K562 (cell line): ENCODE measurements around the gene LAMC1. TPM values are rescaled to one million over a fixed set of nuclear protein-coding genes. Genes with fewer than 3 reads are reported as not detected.

ENCODE experiments used
- ATAC-seq: fragments of 200-7000 bp; cut with Tn5 transposase; 3 replicates; pipeline ENCODE4 v1.9.1; 2020; ENCODE audit warnings: moderate library complexity
- BruUV-seq: library from RNA; stranded (reverse); fragments of 400-500 nt; replicated peaks from 2 replicates; lab custom pipeline; 2021; lab: Mats Ljungman, UMichigan
- CTCF ChIA-PET: fragments of 300-600 bp; formaldehyde crosslinking; extraction: SDS; loops from one replicate; lab custom pipeline; 2021; ENCODE audit warnings: low intra/inter-chr PET ratio; lab: Yijun Ruan, JAX
- POLR2A ChIA-PET: fragments of 300-600, 350-650 bp; sonication (Branson Sonifier 250); formaldehyde crosslinking; extraction: SDS; loops from one replicate; lab custom pipeline; 2021; ENCODE audit warnings: antibody characterized with exemption, inconsistent platforms; lab: Yijun Ruan, JAX
- DNase-seq, 4 experiments: peaks; one replicate each; pipeline versions ENCODE4 v3.0.0 to v3.0.0-alpha.2; 2011 to 2018; ENCODE audit warnings: low spot score in 3 of 4, mixed read lengths in 3 of 4; ENCODE audit errors: extremely low read depth in 1 of 4
- FAIRE-seq: peaks from 2 replicates; lab custom pipeline; 2011; peaks lifted over from hg19 to GRCh38; lab: Jason Lieb, UNC
- H2AFZ ChIP-seq: 2 replicates; pipeline ENCODE4 v1.6.0; 2011; ENCODE audit warnings: low read depth, low read length, control low read depth, inconsistent platforms
- H3K27ac ChIP-seq: fragments of 200-600 bp; 3 replicates; pipeline ENCODE4 v1.8.0; 2011; ENCODE audit warnings: low read depth, mild to moderate bottlenecking, control low read depth, inconsistent platforms, low read length, moderate library complexity, mixed read lengths; ENCODE audit errors: extremely low read depth
- H3K27me3 ChIP-seq, 2 experiments: fragments of 300-600 bp in 1 of 2; 2 replicates in 1 of 2; 3 replicates in 1 of 2; pipeline versions ENCODE4 v1.6.0 to v1.8.0; 2011; ENCODE audit warnings: inconsistent platforms in 2 of 2, low read length in 2 of 2, mild to moderate bottlenecking in 1 of 2, mixed read lengths in 1 of 2, moderate library complexity in 1 of 2; ENCODE audit not compliant: control insufficient read depth in 2 of 2, insufficient read depth in 2 of 2
- H3K36me3 ChIP-seq: fragments of 300-600 bp; 3 replicates; pipeline ENCODE4 v1.8.0; 2011; ENCODE audit warnings: mild to moderate bottlenecking, low read length, inconsistent platforms; ENCODE audit not compliant: control insufficient read depth, insufficient read depth
- H3K4me1 ChIP-seq, 2 experiments: fragments of 200-600 bp in 1 of 2; replicated peaks in 1 of 2; 2 replicates in 1 of 2; 3 replicates in 1 of 2; pipeline versions ENCODE4 v1.5.1 to v1.8.0; 2011; ENCODE audit warnings: inconsistent platforms in 2 of 2, low read length in 2 of 2, mild to moderate bottlenecking in 1 of 2, mixed read lengths in 1 of 2, moderate library complexity in 1 of 2; ENCODE audit not compliant: control insufficient read depth in 2 of 2, insufficient read depth in 2 of 2
- H3K4me2 ChIP-seq: 2 replicates; pipeline ENCODE4 v1.6.1; 2011; ENCODE audit warnings: low read length, control low read depth, inconsistent platforms, mixed read lengths; ENCODE audit not compliant: insufficient read depth
- H3K4me3 ChIP-seq: fragments of 200-600 bp; sonication (generic), shearing (Covaris generic); 2 replicates; pipeline ENCODE4 v1.5.1; 2016; ENCODE audit warnings: control low read depth, inconsistent platforms
- H3K79me2 ChIP-seq: fragments of 200-600 bp; 3 replicates; pipeline ENCODE4 v1.8.0; 2011; ENCODE audit warnings: low read length, inconsistent platforms; ENCODE audit not compliant: control insufficient read depth, insufficient read depth
- H3K9ac ChIP-seq, 2 experiments: 2 replicates each; pipeline versions ENCODE4 v1.6.0 to v1.6.1; 2011; ENCODE audit warnings: low read depth in 2 of 2, low read length in 2 of 2, control low read depth in 1 of 2, inconsistent platforms in 1 of 2, mild to moderate bottlenecking in 1 of 2, mixed read lengths in 1 of 2; ENCODE audit not compliant: insufficient read depth in 1 of 2
- H3K9me1 ChIP-seq: one replicate; pipeline ENCODE4 v1.6.0; 2011; ENCODE audit warnings: inconsistent platforms, mild to moderate bottlenecking, low read length, moderate library complexity; ENCODE audit not compliant: control insufficient read depth, insufficient read depth
- H3K9me3 ChIP-seq: replicated peaks from 2 replicates; pipeline ENCODE4 v1.5.1; 2011; ENCODE audit warnings: low read depth, low read length, inconsistent platforms; ENCODE audit not compliant: control insufficient read depth, insufficient read depth
- H4K20me1 ChIP-seq: replicated peaks from 2 replicates; pipeline ENCODE4 v1.6.1; 2011; ENCODE audit warnings: low read length, inconsistent platforms, mixed read lengths; ENCODE audit not compliant: control insufficient read depth, insufficient read depth
- BRF1 ChIP-seq: IDR thresholded peaks from 3 replicates; pipeline ENCODE4 v1.6.1; 2011; ENCODE audit warnings: borderline replicate concordance, mild to moderate bottlenecking; ENCODE audit not compliant: insufficient read length; ENCODE audit errors: extremely low read depth
- SNRNP70 ChIP-seq: fragments of 200-400 bp; formaldehyde crosslinking; optimal IDR thresholded peaks from 2 replicates; pipeline ENCODE3; 2017; ENCODE audit warnings: low read depth, low read length
- YY1 ChIP-seq, 3 experiments: IDR thresholded peaks; 2 replicates each; pipeline ENCODE4 v1.6.1; 2011; ENCODE audit warnings: low read length in 2 of 3, mild to moderate bottlenecking in 2 of 3, moderate library complexity in 2 of 3, borderline replicate concordance in 1 of 3, control low read depth in 1 of 3, low read depth in 1 of 3; ENCODE audit not compliant: insufficient read depth in 3 of 3, insufficient replicate concordance in 2 of 3, control insufficient read depth in 1 of 3, insufficient read length in 1 of 3; ENCODE audit errors: extremely low read depth in 1 of 3
- ZNF24 ChIP-seq: fragments of 450-650 bp; IDR thresholded peaks from 2 replicates; pipeline ENCODE4 v1.6.1; 2016
- ZNF551 ChIP-seq: fragments of 250-450 bp; sonication (Bioruptor Pico); IDR thresholded peaks from 2 replicates; pipeline ENCODE4 v1.5.0; 2021; ENCODE audit warnings: mild to moderate bottlenecking, moderate library complexity
- WGBS: fragments of 100-300 bp; shearing (Covaris generic); methylation state at CpG from one replicate; pipeline ENCODE4 v1.1.6; 2016; ENCODE audit warnings: low coverage, mixed read lengths; ENCODE audit not compliant: insufficient coverage; ENCODE audit errors: missing lambda C conversion rate; 5-methylcytosine and 5-hydroxymethylcytosine counted together
- in situ Hi-C: fragments of 300-500 bp; cut with MboI; formaldehyde crosslinking; loops from 4 replicates; pipeline ENCODE4 v1.15.0; 2018; ENCODE audit warnings: inconsistent platforms, mixed read lengths
- intact Hi-C: fragments of 100-400 bp; cut with micrococcal nuclease; formaldehyde crosslinking; loops from 2 replicates; pipeline ENCODE4 v1.14.2; 2022
- polyA plus RNA-seq, 8 experiments: library from polyadenylated mRNA; depleted of rRNA in 4 of 8; stranded (reverse) in 5 of 8; unstranded in 3 of 8; fragments of >200 nt; fragmentation: Nextera tagmentation in 2 of 8; fragmentation: Illumina TruSeq in 1 of 8; extraction: Ambion mirVana in 2 of 8; extraction: Trizol in 1 of 8; gene quantifications; 2 replicates each; pipeline versions ENCODE4 v1.2.1 to v1.2.3, GENCODE V29; 2011 to 2014; ENCODE audit warnings: inconsistent platforms in 1 of 8, missing spikeins in 1 of 8
- total RNA-seq, 7 experiments: library from RNA; depleted of rRNA in 6 of 7; stranded (reverse); fragments of >200 nt in 6 of 7; fragmentation: Illumina TruSeq in 2 of 7; extraction: Trizol in 2 of 7; gene quantifications; 2 replicates each; pipeline versions ENCODE4 v1.2.1 to v1.2.3, GENCODE V29; 2011 to 2021; ENCODE audit warnings: low replicate concordance in 1 of 7
- TF ChIP-seq, protein P1 (sequence below): sonication (generic); formaldehyde crosslinking; IDR thresholded peaks from 2 replicates; pipeline ENCODE4 v1.9.0; 2022; ENCODE audit warnings: mild to moderate bottlenecking, missing genetic modification reagents
- TF ChIP-seq, protein P2 (sequence below): IDR thresholded peaks from 2 replicates; pipeline ENCODE4 v1.6.1; 2012; ENCODE audit warnings: low read depth, low read length, improper control_type of control experiment, borderline replicate concordance
- TF ChIP-seq, protein P3 (sequence below): fragments of 450-650 bp; formaldehyde crosslinking; conservative IDR thresholded peaks from 2 replicates; pipeline ENCODE4 v1.4.0; 2022; ENCODE audit warnings: mild to moderate bottlenecking, missing genetic modification characterization
- TF ChIP-seq, protein P4 (sequence below), 2 experiments: IDR thresholded peaks in 1 of 2; conservative IDR thresholded peaks in 1 of 2; 2 replicates each; pipeline ENCODE4 v1.6.1; 2016; ENCODE audit warnings: low read depth in 2 of 2, mild to moderate bottlenecking in 1 of 2, missing compliant biosample characterization in 1 of 2, missing genetic modification characterization in 1 of 2, moderate library complexity in 1 of 2

Gene LAMC1
- total and polyA plus RNA-seq, 9 of the 15 experiments (the other 6 are each of a cell fraction or from before 2014, with no cell fraction given): 0.07 to 0.71 (median 0.13) TPM; not detected in 2

DNA sequence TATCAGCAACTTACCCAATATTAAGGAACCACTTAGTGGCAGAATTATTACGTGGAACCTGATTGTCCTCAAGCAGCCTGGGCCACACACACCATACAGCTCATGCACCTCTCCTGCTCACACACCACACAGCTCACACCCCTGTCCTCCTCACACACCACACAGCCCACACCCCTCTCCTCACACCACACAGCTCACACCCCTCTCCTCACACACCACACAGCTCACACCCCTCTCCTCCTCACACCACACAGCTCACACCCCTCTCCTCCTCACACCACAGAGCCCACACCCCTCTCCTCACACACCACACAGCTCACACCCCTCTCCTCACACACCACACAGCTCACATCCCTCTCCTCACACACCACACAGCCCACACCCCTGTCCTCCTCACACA lies 126.1 kb downstream of the LAMC1 start:
- FAIRE-seq (no peak), DNase-seq (no peak), ATAC-seq (no peak)
- TF ChIP-seq YY1 (IDR thresholded peaks at IDR 0.05; ENCODE audit: borderline replicate concordance in 1 of 3, control insufficient read depth in 1 of 3, extremely low read depth in 1 of 3, insufficient read depth in 3 of 3, insufficient read length in 1 of 3, insufficient replicate concordance in 2 of 3, low read depth in 1 of 3, low read length in 2 of 3) (no peak), ZNF551 (CRISPR knock-in tag) (no peak), BRF1 (no peak), ZNF24 (no peak), SNRNP70 (no peak)
- TF ChIP-seq, protein P1, sequence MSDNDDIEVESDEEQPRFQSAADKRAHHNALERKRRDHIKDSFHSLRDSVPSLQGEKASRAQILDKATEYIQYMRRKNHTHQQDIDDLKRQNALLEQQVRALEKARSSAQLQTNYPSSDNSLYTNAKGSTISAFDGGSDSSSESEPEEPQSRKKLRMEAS (CRISPR knock-in tag): no peak
- TF ChIP-seq, protein P2, sequence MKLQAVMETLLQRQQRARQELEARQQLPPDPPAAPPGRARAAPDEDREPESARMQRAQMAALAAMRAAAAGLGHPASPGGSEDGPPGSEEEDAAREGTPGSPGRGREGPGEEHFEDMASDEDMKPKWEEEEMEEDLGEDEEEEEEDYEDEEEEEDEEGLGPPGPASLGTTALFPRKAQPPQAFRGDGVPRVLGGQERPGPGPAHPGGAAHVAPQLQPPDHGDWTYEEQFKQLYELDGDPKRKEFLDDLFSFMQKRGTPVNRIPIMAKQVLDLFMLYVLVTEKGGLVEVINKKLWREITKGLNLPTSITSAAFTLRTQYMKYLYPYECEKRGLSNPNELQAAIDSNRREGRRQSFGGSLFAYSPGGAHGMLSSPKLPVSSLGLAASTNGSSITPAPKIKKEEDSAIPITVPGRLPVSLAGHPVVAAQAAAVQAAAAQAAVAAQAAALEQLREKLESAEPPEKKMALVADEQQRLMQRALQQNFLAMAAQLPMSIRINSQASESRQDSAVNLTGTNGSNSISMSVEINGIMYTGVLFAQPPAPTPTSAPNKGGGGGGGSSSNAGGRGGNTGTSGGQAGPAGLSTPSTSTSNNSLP: no peak
- TF ChIP-seq, protein P3, sequence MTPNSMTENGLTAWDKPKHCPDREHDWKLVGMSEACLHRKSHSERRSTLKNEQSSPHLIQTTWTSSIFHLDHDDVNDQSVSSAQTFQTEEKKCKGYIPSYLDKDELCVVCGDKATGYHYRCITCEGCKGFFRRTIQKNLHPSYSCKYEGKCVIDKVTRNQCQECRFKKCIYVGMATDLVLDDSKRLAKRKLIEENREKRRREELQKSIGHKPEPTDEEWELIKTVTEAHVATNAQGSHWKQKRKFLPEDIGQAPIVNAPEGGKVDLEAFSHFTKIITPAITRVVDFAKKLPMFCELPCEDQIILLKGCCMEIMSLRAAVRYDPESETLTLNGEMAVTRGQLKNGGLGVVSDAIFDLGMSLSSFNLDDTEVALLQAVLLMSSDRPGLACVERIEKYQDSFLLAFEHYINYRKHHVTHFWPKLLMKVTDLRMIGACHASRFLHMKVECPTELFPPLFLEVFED (CRISPR knock-in tag): no peak
- TF ChIP-seq, protein P4, sequence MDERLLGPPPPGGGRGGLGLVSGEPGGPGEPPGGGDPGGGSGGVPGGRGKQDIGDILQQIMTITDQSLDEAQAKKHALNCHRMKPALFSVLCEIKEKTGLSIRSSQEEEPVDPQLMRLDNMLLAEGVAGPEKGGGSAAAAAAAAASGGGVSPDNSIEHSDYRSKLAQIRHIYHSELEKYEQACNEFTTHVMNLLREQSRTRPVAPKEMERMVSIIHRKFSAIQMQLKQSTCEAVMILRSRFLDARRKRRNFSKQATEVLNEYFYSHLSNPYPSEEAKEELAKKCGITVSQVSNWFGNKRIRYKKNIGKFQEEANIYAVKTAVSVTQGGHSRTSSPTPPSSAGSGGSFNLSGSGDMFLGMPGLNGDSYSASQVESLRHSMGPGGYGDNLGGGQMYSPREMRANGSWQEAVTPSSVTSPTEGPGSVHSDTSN (CRISPR knock-in tag; IDR thresholded peaks at IDR 0.05; ENCODE audit: low read depth): no peak
- TF ChIP-seq, protein P4 (tag; conservative IDR thresholded peaks at IDR 0.05; ENCODE audit: low read depth): no peak
- no peak overlapping the region for H3K4me3 ChIP-seq
- H3K9me1 ChIP-seq: no peaks in the 10 kb centered on the region
- WGBS: 0% methylated on average over 1 of the region's 1 CpG
- H3K27me3 ChIP-seq: peaks cover 0 to 1% of the 10 kb centered on the region in 2 experiments; a peak in 2 of 5 replicates
- CTCF ChIA-PET: no interaction called here
- no peaks in the 10 kb centered on the region for H4K20me1 ChIP-seq
- no peaks in the 10 kb centered on the region for H3K9me3 ChIP-seq
- intact Hi-C loops: no loop called here
- H2AFZ ChIP-seq: no peak overlapping the region
- no peak overlapping the region for H3K27ac ChIP-seq
- no TSS peak for BruUV-seq
- in situ Hi-C loops: no loop called here
- H3K79me2 ChIP-seq: no peaks in the 10 kb centered on the region
- no peaks in the 10 kb centered on the region for H3K4me1 ChIP-seq
- H3K9ac ChIP-seq: peak overlapping the region in 1 of 2 experiments; percentile 31; a peak in 1 of 4 replicates
- POLR2A ChIA-PET: interaction anchor here (1.2 kb wide), 1 partner anchor 8 kb away, joined by 4 read pairs; no protein-coding TSS in a partner anchor
- no peaks in the 10 kb centered on the region for H3K36me3 ChIP-seq
- H3K4me2 ChIP-seq: no peak overlapping the region
